HCT116 (cell line): ENCODE results near the gene ACE. TPM values are rescaled to one million over a fixed set of nuclear protein-coding genes. Genes with fewer than 3 reads are reported as not detected.

Experiments
- ATAC-seq: fragments of 200-7000 bp; cut with Tn5 transposase; 2 replicates; pipeline ENCODE4 v1.9.1; 2020; ENCODE audit warnings: mild to moderate bottlenecking, moderate library complexity
- BruUV-seq: library from RNA; stranded (reverse); fragments of 400-500 nt; replicated peaks from 2 replicates; lab custom pipeline; 2021; lab: Mats Ljungman, UMichigan
- CTCF ChIA-PET: fragments of 300-600 bp; sonication (Branson Sonifier 250); formaldehyde crosslinking; loops from one replicate; lab custom pipeline; 2021; ENCODE audit warnings: antibody characterized with exemption; lab: Charles Lee
- POLR2A ChIA-PET: fragments of 300-600, 350-600 bp; sonication (Branson Sonifier 250); formaldehyde crosslinking; loops from one replicate; lab custom pipeline; 2021; ENCODE audit warnings: antibody characterized with exemption; lab: Charles Lee
- RAD21 ChIA-PET, 2 experiments: fragments of 300-600 bp; sonication (Branson Sonifier 250); formaldehyde crosslinking; loops; one replicate each; lab custom pipeline; 2023; ENCODE audit warnings: low total read pairs in 2 of 2; ENCODE audit not compliant: uncharacterized antibody in 2 of 2, unreplicated experiment in 2 of 2, low non-redundant PET in 1 of 2; lab: Charles Lee
- DNase-seq: peaks from one replicate; pipeline ENCODE4 v3.0.0-alpha.2; 2010; ENCODE audit warnings: low read depth, low spot score
- H2AFZ ChIP-seq: fragments of 200-600 bp; shearing (Covaris generic), sonication (generic); 2 replicates; pipeline ENCODE4 v1.6.1; 2017; ENCODE audit warnings: low read depth, mixed run types, mixed read lengths, antibody characterized with exemption, low read length; ENCODE audit not compliant: poor library complexity, severe bottlenecking
- H3K27ac ChIP-seq: 2 replicates; pipeline ENCODE4 v1.5.1; 2012; ENCODE audit warnings: low read depth, low read length
- H3K27me3 ChIP-seq: fragments of 200-600 bp; sonication (generic); 2 replicates; pipeline ENCODE4 v1.6.1; 2016; ENCODE audit warnings: mixed run types, low read length, mixed read lengths; ENCODE audit not compliant: insufficient read depth
- H3K36me3 ChIP-seq, 2 experiments: fragments of 200-500 bp in 1 of 2; fragments of 200-600 bp in 1 of 2; sonication (Bioruptor generic) in 1 of 2; sonication (generic) in 1 of 2; 2 replicates each; pipeline versions ENCODE4 v1.5.1 to v1.6.1; 2014 to 2016; ENCODE audit warnings: low read length in 2 of 2, inconsistent platforms in 1 of 2, mixed read lengths in 1 of 2, mixed run types in 1 of 2; ENCODE audit not compliant: insufficient read depth in 2 of 2, control insufficient read depth in 1 of 2
- H3K4me1 ChIP-seq, 2 experiments: fragments of 200-600 bp in 1 of 2; sonication (generic) in 1 of 2; 2 replicates each; pipeline versions ENCODE4 v1.5.1 to v1.6.1; 2012 to 2017; ENCODE audit warnings: low read length in 2 of 2, inconsistent platforms in 1 of 2, mild to moderate bottlenecking in 1 of 2, mixed read lengths in 1 of 2, mixed run types in 1 of 2, moderate library complexity in 1 of 2; ENCODE audit not compliant: insufficient read depth in 2 of 2, control insufficient read depth in 1 of 2
- H3K4me2 ChIP-seq: fragments of 200-600 bp; sonication (generic); 2 replicates; pipeline ENCODE4 v1.6.1; 2017; ENCODE audit warnings: mixed run types, low read length, mixed read lengths
- H3K4me3 ChIP-seq, 2 experiments: fragments of 200-600 bp in 1 of 2; sonication (generic) in 1 of 2; replicated peaks in 1 of 2; 2 replicates each; pipeline ENCODE4 v1.5.1; 2011 to 2016; ENCODE audit warnings: low read length in 2 of 2, control low read depth in 1 of 2, low read depth in 1 of 2, mild to moderate bottlenecking in 1 of 2, mixed read lengths in 1 of 2, mixed run types in 1 of 2
- H3K79me2 ChIP-seq: fragments of 200-600 bp; sonication (generic); 2 replicates; pipeline ENCODE4 v1.6.1; 2017; ENCODE audit warnings: mild to moderate bottlenecking, mixed run types, low read length, moderate library complexity, mixed read lengths; ENCODE audit not compliant: insufficient read depth
- H3K9ac ChIP-seq: fragments of 200-600 bp; sonication (generic); 2 replicates; pipeline ENCODE4 v1.6.1; 2016; ENCODE audit warnings: low read length, mixed read lengths
- H3K9me2 ChIP-seq: fragments of 200-600 bp; sonication (generic), shearing (Covaris generic); 2 replicates; pipeline ENCODE4 v1.6.1; 2017; ENCODE audit warnings: mixed run types, mild to moderate bottlenecking, moderate library complexity; ENCODE audit not compliant: insufficient read depth
- H3K9me3 ChIP-seq, 2 experiments: fragments of 200-500 bp in 1 of 2; fragments of 200-600 bp in 1 of 2; sonication (Bioruptor generic) in 1 of 2; sonication (generic) in 1 of 2; 2 replicates each; pipeline ENCODE4 v1.6.1; 2014 to 2017; ENCODE audit warnings: low read length in 2 of 2, mixed read lengths in 2 of 2, inconsistent platforms in 1 of 2, low read depth in 1 of 2, mild to moderate bottlenecking in 1 of 2, mixed run types in 1 of 2, moderate library complexity in 1 of 2; ENCODE audit not compliant: control insufficient read depth in 1 of 2, insufficient read depth in 1 of 2
- H4K20me1 ChIP-seq: fragments of 200-600 bp; sonication (generic), shearing (Covaris generic); 2 replicates; pipeline ENCODE4 v1.6.1; 2017; ENCODE audit warnings: mixed run types, mild to moderate bottlenecking, moderate library complexity; ENCODE audit not compliant: insufficient read depth
- CBX3 ChIP-seq: IDR thresholded peaks from 2 replicates; pipeline ENCODE4 v1.6.1; 2012; ENCODE audit warnings: low read depth
- EGR1 ChIP-seq: IDR thresholded peaks from 2 replicates; pipeline ENCODE4 v1.6.1; 2012; ENCODE audit warnings: low read depth
- JUND ChIP-seq: IDR thresholded peaks from 2 replicates; pipeline ENCODE4 v1.6.1; 2012
- POLR2AphosphoS5 ChIP-seq: IDR thresholded peaks from 2 replicates; pipeline ENCODE4 v1.6.1; 2011; ENCODE audit warnings: mild to moderate bottlenecking, low read depth, low read length, moderate library complexity
- SIN3A ChIP-seq: IDR thresholded peaks from 2 replicates; pipeline ENCODE4 v1.6.1; 2012; ENCODE audit warnings: low read depth
- YY1 ChIP-seq: IDR thresholded peaks from 2 replicates; pipeline ENCODE4 v1.6.1; 2011; ENCODE audit warnings: low read length, low read depth, moderate library complexity, mild to moderate bottlenecking; ENCODE audit not compliant: insufficient replicate concordance; ENCODE audit errors: extremely low read depth
- intact Hi-C: fragments of 100-400 bp; cut with micrococcal nuclease; formaldehyde crosslinking; loops from 2 replicates; pipeline ENCODE4 v1.10.0; 2022
- total RNA-seq: library from RNA; stranded (reverse); gene quantifications from one replicate; pipeline ENCODE4 v1.2.1, GENCODE V29; 2021; ENCODE audit not compliant: unreplicated experiment
- TF ChIP-seq, protein P1 (sequence below): IDR thresholded peaks from 2 replicates; pipeline ENCODE4 v1.6.1; 2012
- TF ChIP-seq, protein P2 (sequence below): IDR thresholded peaks from 2 replicates; pipeline ENCODE4 v1.6.1; 2012

Gene ACE
- total RNA-seq, 1 experiment from 2014 or later, result 7.7 TPM

DNA sequence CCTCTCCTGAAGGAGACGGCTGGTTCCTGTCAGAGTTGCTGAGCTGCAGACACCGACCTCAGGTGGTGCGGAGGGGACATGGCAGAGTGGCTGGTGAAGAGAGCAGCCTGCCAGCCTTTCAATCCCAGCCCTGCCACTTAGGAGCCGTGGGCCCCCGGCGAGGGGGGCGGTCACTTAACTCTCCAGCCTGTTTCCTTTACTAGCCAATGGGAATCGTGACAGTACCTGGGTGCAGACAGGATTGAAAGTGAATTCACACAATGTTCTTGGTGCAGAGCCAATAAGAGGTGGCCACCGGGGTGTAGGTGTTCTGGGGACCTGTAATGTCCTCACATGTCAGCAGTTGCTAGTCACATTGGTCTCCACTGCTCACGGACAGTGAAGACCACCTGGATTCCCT is 13.5 kb downstream of the ACE start:
- RAD21 ChIA-PET, result no interaction called here

DNA sequence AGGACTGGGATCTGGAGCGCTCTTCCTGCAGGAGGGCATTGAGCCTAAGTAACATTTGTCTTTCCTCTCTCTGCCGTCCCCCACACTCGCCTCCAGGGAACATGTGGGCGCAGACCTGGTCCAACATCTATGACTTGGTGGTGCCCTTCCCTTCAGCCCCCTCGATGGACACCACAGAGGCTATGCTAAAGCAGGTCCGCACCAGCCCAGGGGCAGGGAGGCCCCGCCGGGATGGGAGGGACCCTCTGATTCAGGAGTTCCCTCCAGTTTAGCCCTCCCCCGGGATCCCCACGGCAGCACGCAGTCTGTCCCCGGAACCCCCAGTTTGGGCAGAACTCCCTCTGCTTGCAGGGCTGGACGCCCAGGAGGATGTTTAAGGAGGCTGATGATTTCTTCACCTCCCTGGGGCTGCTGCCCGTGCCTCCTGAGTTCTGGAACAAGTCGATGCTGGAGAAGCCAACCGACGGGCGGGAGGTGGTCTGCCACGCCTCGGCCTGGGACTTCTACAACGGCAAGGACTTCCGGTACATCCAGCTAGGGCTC is 14.1 kb downstream of the ACE start:
- Histone ChIP-seq H3K27ac (no peak overlapping the region), H3K9me2 (no peaks in the 10 kb centered on the region), H3K36me3 (no peaks in the 10 kb centered on the region), H3K9ac (no peak overlapping the region), H3K9me3 (no peaks in the 10 kb centered on the region), H3K4me3 (no peak overlapping the region), H2AFZ (no peak overlapping the region), H4K20me1 (no peaks in the 10 kb centered on the region), H3K4me1 (no peaks in the 10 kb centered on the region), H3K27me3 (no peaks in the 10 kb centered on the region; the same call in 1 of the 2 replicates), H3K79me2 (no peaks in the 10 kb centered on the region), H3K4me2 (no peak overlapping the region)
- ChIA-PET RAD21 (no interaction called here), CTCF (no interaction called here), POLR2A (no interaction called here)
- ATAC-seq, result no peak
- no peak for DNase-seq
- no TSS peak for BruUV-seq
- intact Hi-C loops, result no loop called here
- TF ChIP-seq, protein P1, sequence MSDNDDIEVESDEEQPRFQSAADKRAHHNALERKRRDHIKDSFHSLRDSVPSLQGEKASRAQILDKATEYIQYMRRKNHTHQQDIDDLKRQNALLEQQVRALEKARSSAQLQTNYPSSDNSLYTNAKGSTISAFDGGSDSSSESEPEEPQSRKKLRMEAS, result no peak
- TF ChIP-seq YY1 (no peak), JUND (no peak), SIN3A (no peak), CBX3 (no peak)
- TF ChIP-seq, protein P2, sequence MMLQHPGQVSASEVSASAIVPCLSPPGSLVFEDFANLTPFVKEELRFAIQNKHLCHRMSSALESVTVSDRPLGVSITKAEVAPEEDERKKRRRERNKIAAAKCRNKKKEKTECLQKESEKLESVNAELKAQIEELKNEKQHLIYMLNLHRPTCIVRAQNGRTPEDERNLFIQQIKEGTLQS, result no peak

More for the DNA sequence above, 13.5 kb downstream of the ACE start:
- H3K4me2 ChIP-seq, result no peak overlapping the region
- H3K9me2 ChIP-seq, result no peaks in the 10 kb centered on the region
- CTCF ChIA-PET, result interaction anchor here (2.7 kb wide), 1 partner anchor 12 kb away, joined by 6 read pairs; no protein-coding TSS in a partner anchor
- no peaks in the 10 kb centered on the region for H3K36me3 ChIP-seq
- BruUV-seq, result no TSS peak
- H3K79me2 ChIP-seq, result no peaks in the 10 kb centered on the region
- TF ChIP-seq EGR1 (no peak), POLR2AphosphoS5 (no peak)
- TF ChIP-seq, protein P1, result no peak
- TF ChIP-seq, all 23 proteins: peak for 0
- H3K9me3 ChIP-seq, result no peaks in the 10 kb centered on the region
- no peak overlapping the region for H3K9ac ChIP-seq
- no peak for DNase-seq
- intact Hi-C loops, result no loop called here
- ATAC-seq, result peak; percentile 31; the same call in 1 of the 2 replicates
- POLR2A ChIA-PET, result no interaction called here
- H3K4me1 ChIP-seq, result no peaks in the 10 kb centered on the region
- H3K4me3 ChIP-seq, result no peak overlapping the region
- H3K27me3 ChIP-seq, result no peaks in the 10 kb centered on the region; the same call in 1 of the 2 replicates
- no peaks in the 10 kb centered on the region for H4K20me1 ChIP-seq
- no peak overlapping the region for H3K27ac ChIP-seq
- H2AFZ ChIP-seq, result no peak overlapping the region
